A549 (cell line): ENCODE measurements around the gene TEKT3. TPM values are rescaled to one million over a fixed set of nuclear protein-coding genes. Genes with fewer than 3 reads are reported as not detected.

Experiments
- ATAC-seq, 2 experiments: fragments of 200-7000 bp in 1 of 2; fragments of >200 bp in 1 of 2; cut with Nextera tagmentation in 1 of 2; cut with Tn5 transposase in 1 of 2; 3 replicates each; pipeline versions ENCODE4 v1.8.0 to v1.9.1; 2018 to 2020; ENCODE audit warnings: mild to moderate bottlenecking in 1 of 2, moderate library complexity in 1 of 2
- CTCF ChIA-PET: fragments of 300-600 bp; sonication (Branson Sonifier 250); formaldehyde crosslinking; extraction: SDS; loops from one replicate; lab custom pipeline; 2021; ENCODE audit warnings: antibody characterized with exemption, inconsistent platforms; lab: Yijun Ruan, JAX
- POLR2A ChIA-PET: fragments of 350-600 bp; formaldehyde crosslinking; extraction: SDS; loops from one replicate; lab custom pipeline; 2021; ENCODE audit warnings: antibody characterized with exemption, inconsistent platforms; lab: Yijun Ruan, JAX
- DNase-seq, 2 experiments: peaks; one replicate each; pipeline versions ENCODE4 v3.0.0 to v3.0.0-alpha.2; 2011 to 2016; ENCODE audit warnings: low read depth in 1 of 2, low spot score in 1 of 2
- FAIRE-seq: peaks from 2 replicates; lab custom pipeline; 2011; peaks lifted over from hg19 to GRCh38; lab: Jason Lieb, UNC
- H3K27ac ChIP-seq, 2 experiments: fragments of >200 bp; sonication (Bioruptor Twin); formaldehyde crosslinking; 3 replicates each; pipeline ENCODE4 v1.5.1; 2016 to 2017
- H3K4me1 ChIP-seq: fragments of >200 bp; sonication (Bioruptor Twin); formaldehyde crosslinking; 3 replicates; pipeline ENCODE4 v1.6.1; 2016
- H3K4me2 ChIP-seq: fragments of >200 bp; sonication (Bioruptor Twin); formaldehyde crosslinking; 3 replicates; pipeline ENCODE4 v1.6.1; 2016
- H3K4me3 ChIP-seq: fragments of >200 bp; sonication (Bioruptor Twin); formaldehyde crosslinking; 3 replicates; pipeline ENCODE4 v1.5.1; 2016
- H3K9me3 ChIP-seq: fragments of >200 bp; sonication (Bioruptor Twin); formaldehyde crosslinking; 3 replicates; pipeline ENCODE4 v1.6.1; 2016
- ATOH8 ChIP-seq: fragments of 250-450 bp; sonication (Bioruptor Pico); IDR thresholded peaks from 2 replicates; pipeline ENCODE4 v1.5.0; 2020; ENCODE audit warnings: low read depth, mild to moderate bottlenecking, moderate library complexity
- CTCF ChIP-seq: fragments of >200 bp; sonication (Bioruptor Twin); formaldehyde crosslinking; IDR thresholded peaks from 3 replicates; pipeline ENCODE4 v1.5.1; 2016
- ESRRA ChIP-seq: fragments of 150-350 bp; IDR thresholded peaks from 2 replicates; pipeline ENCODE4 v1.6.1; 2014; ENCODE audit warnings: mild to moderate bottlenecking, low read length, borderline replicate concordance
- FOSL2 ChIP-seq, 2 experiments: fragments of 450-650 bp in 1 of 2; fragments of >200 bp in 1 of 2; sonication (Bioruptor Twin) in 1 of 2; formaldehyde crosslinking; IDR thresholded peaks; 2 replicates each; pipeline versions ENCODE4 v1.5.0 to v1.6.1; 2016 to 2020; ENCODE audit warnings: mild to moderate bottlenecking in 1 of 2, moderate library complexity in 1 of 2
- FOXS1 ChIP-seq: fragments of 250-450 bp; sonication (Bioruptor Pico); IDR thresholded peaks from 2 replicates; pipeline ENCODE4 v1.5.0; 2020; ENCODE audit warnings: mild to moderate bottlenecking, moderate library complexity
- HDAC2 ChIP-seq: fragments of 200-600 bp; sonication (generic); IDR thresholded peaks from 2 replicates; pipeline ENCODE4 v1.6.1; 2016
- HEYL ChIP-seq: fragments of 250-450 bp; sonication (Bioruptor Pico); IDR thresholded peaks from 2 replicates; pipeline ENCODE4 v1.8.0; 2021; ENCODE audit warnings: mild to moderate bottlenecking, moderate library complexity
- HOXA7 ChIP-seq: fragments of 250-450 bp; sonication (Bioruptor Pico); IDR thresholded peaks from 2 replicates; pipeline ENCODE4 v1.5.0; 2020; ENCODE audit warnings: mild to moderate bottlenecking, moderate library complexity
- HOXB13 ChIP-seq: fragments of 250-450 bp; sonication (Bioruptor Pico); IDR thresholded peaks from 2 replicates; pipeline ENCODE4 v1.5.0; 2020; ENCODE audit warnings: low read depth, mild to moderate bottlenecking, moderate library complexity
- HOXB5 ChIP-seq: fragments of 250-450 bp; sonication (Bioruptor Pico); IDR thresholded peaks from 2 replicates; pipeline ENCODE4 v1.5.0; 2020; ENCODE audit warnings: mild to moderate bottlenecking, moderate library complexity
- JUNB ChIP-seq: fragments of >200 bp; sonication (Bioruptor Twin); formaldehyde crosslinking; IDR thresholded peaks from 2 replicates; pipeline ENCODE4 v1.6.1; 2016
- MAX ChIP-seq: IDR thresholded peaks from 2 replicates; pipeline ENCODE4 v1.6.1; 2012
- MAZ ChIP-seq: fragments of 150-350 bp; IDR thresholded peaks from 2 replicates; pipeline ENCODE4 v1.6.1; 2014; ENCODE audit warnings: antibody characterized with exemption, low read depth, low read length, borderline replicate concordance
- MYC ChIP-seq: IDR thresholded peaks from 2 replicates; pipeline ENCODE4 v1.6.1; 2012; ENCODE audit warnings: mild to moderate bottlenecking, inconsistent platforms, low read length, improper control_type of control experiment, borderline replicate concordance
- NFE2L2 ChIP-seq: fragments of 150-350 bp; conservative IDR thresholded peaks from 2 replicates; pipeline ENCODE4 v1.6.1; 2014; ENCODE audit warnings: low read length
- NPAS2 ChIP-seq: fragments of 250-450 bp; sonication (Bioruptor Pico); IDR thresholded peaks from 2 replicates; pipeline ENCODE4 v1.8.0; 2022; ENCODE audit warnings: mild to moderate bottlenecking, moderate library complexity, borderline replicate concordance
- POLR2A ChIP-seq: IDR thresholded peaks from 2 replicates; pipeline ENCODE4 v1.6.1; 2012; ENCODE audit warnings: mild to moderate bottlenecking, low read length
- RAD21 ChIP-seq, 2 experiments: fragments of >200 bp in 1 of 2; sonication (Bioruptor Twin) in 1 of 2; formaldehyde crosslinking in 1 of 2; IDR thresholded peaks in 1 of 2; conservative IDR thresholded peaks in 1 of 2; 2 replicates in 1 of 2; 3 replicates in 1 of 2; pipeline ENCODE4 v1.6.1; 2012 to 2018; ENCODE audit warnings: inconsistent platforms in 1 of 2
- RARB ChIP-seq: fragments of 250-450 bp; sonication (Bioruptor Pico); IDR thresholded peaks from 2 replicates; pipeline ENCODE4 v1.8.0; 2021; ENCODE audit warnings: mild to moderate bottlenecking, moderate library complexity
- SMC3 ChIP-seq: fragments of >200 bp; sonication (Bioruptor Twin); formaldehyde crosslinking; IDR thresholded peaks from 3 replicates; pipeline ENCODE4 v1.6.1; 2018; ENCODE audit warnings: inconsistent platforms
- TP53 ChIP-seq: fragments of 250-450 bp; sonication (Bioruptor Pico); IDR thresholded peaks from 2 replicates; pipeline ENCODE4 v1.5.0; 2021; ENCODE audit warnings: mild to moderate bottlenecking, moderate library complexity
- whole genome bisulfite sequencing: methylation state at CpG from one replicate; pipeline ENCODE4 v1.1.6; 2017; ENCODE audit errors: missing lambda C conversion rate; 5-methylcytosine and 5-hydroxymethylcytosine counted together
- polyA plus RNA-seq, 4 experiments: library from polyadenylated mRNA; depleted of rRNA in 3 of 4; stranded (reverse); fragments of >200 nt; fragmentation: RNase III in 1 of 4; extraction: RNeasy Plus Mini Kit Qiagen cat#74134 plus additional on column Dnase treatment in 1 of 4; gene quantifications; 2 replicates in 3 of 4; 3 replicates in 1 of 4; pipeline ENCODE4 v1.2.3, GENCODE V29; 2011 to 2017

TEKT3 gene
- polyA plus RNA-seq, 2 of the 4 experiments (the other 2 are of a cell fraction): 0.17 to 0.21 TPM

GRCh38 chr17:15257258-15257788 lies 84.1 kb downstream of the TEKT3 start:
- DNase-seq (peak; percentile 74 to 82), ATAC-seq (peak; percentile 8 to 37; a peak in 4 of 6 replicates), FAIRE-seq (peak; percentile 49)
- peak overlapping the region in 1 of 2 experiments; percentile 12; a peak in 1 of 6 replicates for H3K27ac ChIP-seq
- H3K4me2 ChIP-seq: peak overlapping the region; percentile 32
- no peak overlapping the region for H3K4me3 ChIP-seq
- peaks cover 12% of the 10 kb centered on the region; the same call in 2 of the 3 replicates for H3K4me1 ChIP-seq
- TF ChIP-seq SMC3 (peak; percentile 96), HOXA7 (CRISPR knock-in tag) (no peak), NPAS2 (no peak), TP53 (CRISPR knock-in tag) (no peak), FOSL2 (IDR thresholded peaks at IDR 0.05) (no peak), FOSL2 (CRISPR knock-in tag; IDR thresholded peaks at IDR 0.05) (peak; percentile 52; the same call in 1 of the 2 replicates), RAD21 (conservative IDR thresholded peaks at IDR 0.05 in 1 of 2, IDR thresholded peaks at IDR 0.05 in 1 of 2) (peak; percentile 78 to 81), MAZ (no peak), ATOH8 (peak; percentile 38; the same call in 1 of the 2 replicates), HOXB5 (CRISPR knock-in tag) (peak; percentile 51; the same call in 1 of the 2 replicates), POLR2A (no peak), MAX (peak; percentile 87), FOXS1 (CRISPR knock-in tag) (no peak), CTCF (peak; percentile 97), MYC (peak; percentile 90; the same call in 1 of the 2 replicates), HDAC2 (no peak)
- ChIA-PET POLR2A (no interaction called here), CTCF (interaction anchor here (0.6 to 4.8 kb wide), 53 partner anchors 9 to 395 kb away, joined by 3 to 248 read pairs (median 4); partner anchors contain the start of gene CDRT4)
- WGBS: 3% methylated on average over 17 of the region's 17 CpGs
- H3K9me3 ChIP-seq: no peaks in the 10 kb centered on the region

- ATAC-seq: no peak
- no peak for DNase-seq
- Histone ChIP-seq H3K4me3 (no peak overlapping the region), H3K9me3 (no peaks in the 10 kb centered on the region), H3K27ac (no peak overlapping the region), H3K4me2 (peak overlapping the region; percentile 32; the same call in 1 of the 3 replicates), H3K4me1 (peaks cover 12% of the 10 kb centered on the region; the same call in 2 of the 3 replicates)
- CTCF ChIA-PET: interaction anchor here (0.6 to 4.8 kb wide), 30 partner anchors 8 to 395 kb away, joined by 3 to 248 read pairs (median 4); partner anchors contain the start of gene CDRT4
- POLR2A ChIA-PET: no interaction called here
- TF ChIP-seq JUNB (no peak), FOSL2 (IDR thresholded peaks at IDR 0.05) (no peak), FOSL2 (CRISPR knock-in tag; IDR thresholded peaks at IDR 0.05) (no peak), ESRRA (no peak), POLR2A (no peak), RARB (CRISPR knock-in tag) (no peak), HOXB13 (no peak), NFE2L2 (no peak), TP53 (CRISPR knock-in tag) (no peak), HEYL (no peak)
- 93% methylated on average over 7 of the region's 7 CpGs for WGBS
- no peak for FAIRE-seq
These were observed 84.7 kb downstream of the TEKT3 start for GRCh38 chr17:15256689-15257088.
